GM12872 (cell line): ENCODE data around the gene PPP1R13B.
A peak's percentile ranks its signal among the peaks of the same experiment; 100 is the strongest.

Experiments used
- CTCF ChIP-seq: IDR thresholded peaks from 3 replicates; pipeline ENCODE4 v1.5.1; 2011; ENCODE audit warnings: low read depth, mild to moderate bottlenecking, low read length, moderate library complexity; ENCODE audit not compliant: insufficient read depth

PPP1R13B gene

DNA sequence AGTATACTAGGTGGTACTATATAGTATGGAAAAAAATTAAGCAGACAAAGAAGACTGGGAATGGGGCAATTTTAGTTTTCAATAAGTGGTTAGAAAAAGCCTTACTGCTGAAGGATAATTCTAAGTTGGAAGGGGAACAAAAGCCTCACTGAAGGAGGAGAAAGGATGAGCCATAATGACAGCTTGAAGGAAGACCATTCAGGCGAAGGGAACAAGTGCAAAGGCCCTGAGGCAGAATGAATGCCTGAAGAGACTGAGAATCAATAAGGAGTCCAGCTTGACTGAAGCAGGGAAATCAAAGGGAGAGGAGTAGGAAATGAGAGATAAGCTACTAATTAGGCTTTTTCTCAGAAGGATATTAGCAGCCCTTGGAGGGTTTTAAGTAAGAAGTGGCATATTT lies 28.5 kb downstream of the PPP1R13B start:
- no peak for TF ChIP-seq CTCF

- TF ChIP-seq CTCF, result no peak
Measured at GRCh38 chr14:103818422-103818821, 29.0 kb downstream of the PPP1R13B start.

GRCh38 chr14:103817595-103817994 lies 29.8 kb downstream of the PPP1R13B start:
- no peak for TF ChIP-seq CTCF

GRCh38 chr14:103816991-103817390 lies 30.4 kb downstream of the PPP1R13B start:
- TF ChIP-seq CTCF, result no peak

GRCh38 chr14:103815253-103815652 lies 32.1 kb downstream of the PPP1R13B start:
- TF ChIP-seq CTCF, result no peak

- no peak for TF ChIP-seq CTCF
Measured at GRCh38 chr14:103811189-103811588, 36.2 kb downstream of the PPP1R13B start.

DNA sequence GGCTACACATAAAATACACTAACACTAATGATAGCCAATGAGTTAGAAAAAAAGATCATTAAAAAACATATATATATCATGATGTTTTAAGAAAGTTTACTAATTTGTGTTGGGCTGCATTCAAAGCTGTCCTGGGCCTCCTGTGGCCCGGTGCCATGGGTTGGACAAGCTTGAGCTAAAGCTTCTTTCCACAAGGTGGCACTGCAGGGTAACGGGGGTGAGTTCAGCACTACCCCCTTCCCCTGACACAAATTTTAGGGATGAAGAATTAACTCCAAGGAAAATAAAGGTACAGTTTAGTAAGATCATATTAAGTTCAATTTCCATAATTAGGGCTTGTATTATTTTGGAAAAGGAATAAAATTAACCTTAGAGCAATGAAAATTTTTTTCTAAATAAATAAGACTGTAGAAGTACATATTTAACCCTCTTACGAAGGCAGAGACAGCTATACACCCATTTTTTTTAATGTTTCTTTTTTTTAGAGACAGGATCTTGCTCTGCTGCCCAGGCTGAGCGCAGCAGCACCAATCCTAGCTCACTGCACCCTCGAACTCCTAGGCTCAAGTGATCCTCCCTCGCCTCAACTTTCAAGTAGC lies 38.9 kb downstream of the PPP1R13B start:
- TF ChIP-seq CTCF, result peak; percentile 76

GRCh38 chr14:103806805-103807204 lies 40.6 kb downstream of the PPP1R13B start:
- TF ChIP-seq CTCF, result no peak
